Thyroid gland (tissue), 4 donors: ENCODE measurements around the gene MORC1.

Source experiments
- CTCF ChIP-seq, 6 experiments: fragments of 200-600 bp in 3 of 6; fragments of 450-650 bp in 3 of 6; sonication (generic) in 3 of 6; IDR thresholded peaks; one replicate each; pipeline ENCODE4 v1.5.1; 2016 to 2019; ENCODE audit warnings: antibody characterized with exemption in 6 of 6, mild to moderate bottlenecking in 2 of 6, inconsistent platforms in 1 of 6, moderate library complexity in 1 of 6
- POLR2A ChIP-seq, 2 donors: fragments of 450-650 bp; IDR thresholded peaks; one replicate each; pipeline ENCODE4 v1.6.1; 2017; ENCODE audit warnings: antibody characterized with exemption in 2 of 2, mild to moderate bottlenecking in 2 of 2, moderate library complexity in 1 of 2

- TF ChIP-seq CTCF (IDR thresholded peaks at IDR 0.05): no peak
- no peak for TF ChIP-seq POLR2A (IDR thresholded peaks at IDR 0.05)
Observed at GRCh38 chr3:108936924-108937689, 180.8 kb downstream of the MORC1 start.
